ENCODE results near the gene LZIC. TPM values are rescaled to one million over a fixed set of nuclear protein-coding genes. Genes with fewer than 3 reads are reported as not detected.

LZIC gene
- polyA plus RNA-seq, 1 experiment = 9.1 TPM

GRCh38 chr1:9901148-9902059, 41.8 kb downstream of the LZIC start:
- Histone ChIP-seq H3K4me3 (ENCODE audit: low read depth, low read length) (no peak overlapping the region), H3K36me3 (ENCODE audit: control insufficient read depth, insufficient read depth, low read length) (no peaks in the 10 kb centered on the region), H3K27me3 (ENCODE audit: control insufficient read depth, insufficient read depth, low read length) (no peaks in the 10 kb centered on the region)
- DNase-seq (ENCODE audit: low read depth) = no peak
- no peak for TF ChIP-seq CTCF (IDR thresholded peaks at IDR 0.05; ENCODE audit: insufficient read depth, low read depth, low read length)
- ChIA-PET POLR2A (no interaction called here), CTCF (no interaction called here)

DNA sequence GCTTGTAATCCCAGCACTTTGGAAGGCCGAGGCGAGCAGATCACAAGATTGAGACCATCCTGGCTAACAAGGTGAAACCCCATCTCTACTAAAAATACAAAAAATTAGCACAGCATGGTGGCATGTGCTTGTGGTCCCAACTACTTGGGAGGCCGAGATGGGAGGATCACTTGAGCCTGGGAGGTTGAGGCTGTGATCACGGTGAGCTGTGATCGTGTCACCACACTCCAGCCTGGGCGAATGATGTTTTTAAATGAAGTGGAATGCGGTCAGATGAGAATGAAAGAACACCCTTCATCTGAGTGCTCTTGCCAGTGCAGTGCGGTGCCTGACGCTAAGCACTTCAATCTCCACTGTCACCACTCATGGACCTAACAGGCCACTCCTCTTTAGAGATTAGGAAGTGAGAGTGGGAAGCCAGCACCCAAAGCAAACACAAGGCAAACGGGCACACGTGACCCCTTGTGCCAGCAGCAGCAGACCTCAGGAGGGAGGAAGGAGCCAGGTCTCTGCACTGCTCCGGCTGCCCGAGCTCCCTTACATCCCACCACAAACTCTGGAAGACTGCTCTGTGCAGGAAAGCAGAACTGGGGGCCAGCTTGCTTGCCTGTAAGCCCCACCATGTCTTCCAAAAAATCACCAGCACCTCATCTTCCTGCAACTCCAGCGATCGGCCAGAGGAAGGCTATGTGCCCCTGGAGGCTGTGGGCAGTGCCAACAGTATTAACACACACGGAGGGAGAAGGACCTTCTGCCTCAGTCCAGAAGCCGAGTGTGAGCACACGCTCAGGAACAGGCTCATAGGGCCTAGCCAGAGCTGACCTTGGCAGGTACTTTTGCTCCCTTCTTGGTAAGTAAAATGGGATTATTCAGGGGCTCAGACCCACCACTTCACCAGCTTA, 42.8 kb downstream of the LZIC start:
- Histone ChIP-seq H3K4me3 (ENCODE audit: low read depth, low read length) (no peak overlapping the region), H3K36me3 (ENCODE audit: control insufficient read depth, insufficient read depth, low read length) (no peaks in the 10 kb centered on the region), H3K27me3 (ENCODE audit: control insufficient read depth, insufficient read depth, low read length) (no peaks in the 10 kb centered on the region)
- no peak for DNase-seq (ENCODE audit: low read depth)
- ChIA-PET POLR2A (no interaction called here), CTCF (no interaction called here)
- no peak for TF ChIP-seq CTCF (IDR thresholded peaks at IDR 0.05; ENCODE audit: insufficient read depth, low read depth, low read length)

GRCh38 chr1:9894115-9894514, 49.1 kb downstream of the LZIC start:
- POLR2A ChIA-PET = interaction anchor here (0.6 kb wide), 1 partner anchor 399 kb away, joined by 6 read pairs; no protein-coding TSS in a partner anchor
- no peak for TF ChIP-seq CTCF (IDR thresholded peaks at IDR 0.05; ENCODE audit: insufficient read depth, low read depth, low read length)
- Histone ChIP-seq H3K4me3 (ENCODE audit: low read depth, low read length) (no peak overlapping the region), H3K27me3 (ENCODE audit: control insufficient read depth, insufficient read depth, low read length) (no peaks in the 10 kb centered on the region), H3K36me3 (ENCODE audit: control insufficient read depth, insufficient read depth, low read length) (no peaks in the 10 kb centered on the region)
- CTCF ChIA-PET = interaction anchor here (0.7 to 1.3 kb wide), 2 partner anchors 20 to 451 kb away, joined by 3 to 4 read pairs; no protein-coding TSS in a partner anchor
- DNase-seq (ENCODE audit: low read depth) = no peak

GRCh38 chr1:9892563-9893528, 50.3 kb downstream of the LZIC start:
- DNase-seq (ENCODE audit: low read depth) = no peak
- Histone ChIP-seq H3K27me3 (ENCODE audit: control insufficient read depth, insufficient read depth, low read length) (no peaks in the 10 kb centered on the region), H3K36me3 (ENCODE audit: control insufficient read depth, insufficient read depth, low read length) (no peaks in the 10 kb centered on the region), H3K4me3 (ENCODE audit: low read depth, low read length) (no peak overlapping the region)
- ChIA-PET CTCF (interaction anchor here (1.4 kb wide), 1 partner anchor 57 kb away, joined by 4 read pairs; no protein-coding TSS in a partner anchor), POLR2A (interaction anchor here (0.6 kb wide), 1 partner anchor 181 kb away, joined by 20 read pairs; no protein-coding TSS in a partner anchor)
- no peak for TF ChIP-seq CTCF (IDR thresholded peaks at IDR 0.05; ENCODE audit: insufficient read depth, low read depth, low read length)
